ENCODE data around the gene SURF4.

The SURF4 gene

GRCh38 chr9:133375116-133375723 is 640 bp downstream of the SURF4 start:
- peaks cover 5% of the 10 kb centered on the region; the same call in 1 of the 2 replicates for H3F3A ChIP-seq (ENCODE audit: control insufficient read depth, insufficient read depth)
- H4K20me1 ChIP-seq (ENCODE audit: control insufficient read depth, insufficient read depth, low read depth, low read length) = peaks cover 22% of the 10 kb centered on the region
- H3K9me2 ChIP-seq (replicated peaks; ENCODE audit: control insufficient read depth, low read length) = no peaks in the 10 kb centered on the region
- peak overlapping the region; percentile 57 for H3K27ac ChIP-seq (ENCODE audit: low read depth, low read length)
- H3K4me2 ChIP-seq (ENCODE audit: low read length) = peak overlapping the region; percentile 90
- H3K79me2 ChIP-seq (ENCODE audit: control insufficient read depth, low read length) = peaks cover 57% of the 10 kb centered on the region
- H3K36me3 ChIP-seq (ENCODE audit: control insufficient read depth, low read length) = peaks cover 39% of the 10 kb centered on the region
- H3K4me1 ChIP-seq (ENCODE audit: control insufficient read depth, low read length) = peaks cover 56% of the 10 kb centered on the region
- no peaks in the 10 kb centered on the region for H3K9me3 ChIP-seq (ENCODE audit: control insufficient read depth, insufficient read depth, low read length)
- peaks cover 5% of the 10 kb centered on the region; the same call in 1 of the 2 replicates for H3K27me3 ChIP-seq (ENCODE audit: control insufficient read depth, low read length)
- peak overlapping the region; percentile 90 for H3K4me3 ChIP-seq (ENCODE audit: low read length)
- TF ChIP-seq CTCF (IDR thresholded peaks at IDR 0.05; ENCODE audit: low read depth, low read length, poor library complexity, severe bottlenecking) = peak; percentile 68
- no peak for TF ChIP-seq EZH2phosphoT487 (IDR thresholded peaks at IDR 0.05; ENCODE audit: borderline replicate concordance, low read length)

DNA sequence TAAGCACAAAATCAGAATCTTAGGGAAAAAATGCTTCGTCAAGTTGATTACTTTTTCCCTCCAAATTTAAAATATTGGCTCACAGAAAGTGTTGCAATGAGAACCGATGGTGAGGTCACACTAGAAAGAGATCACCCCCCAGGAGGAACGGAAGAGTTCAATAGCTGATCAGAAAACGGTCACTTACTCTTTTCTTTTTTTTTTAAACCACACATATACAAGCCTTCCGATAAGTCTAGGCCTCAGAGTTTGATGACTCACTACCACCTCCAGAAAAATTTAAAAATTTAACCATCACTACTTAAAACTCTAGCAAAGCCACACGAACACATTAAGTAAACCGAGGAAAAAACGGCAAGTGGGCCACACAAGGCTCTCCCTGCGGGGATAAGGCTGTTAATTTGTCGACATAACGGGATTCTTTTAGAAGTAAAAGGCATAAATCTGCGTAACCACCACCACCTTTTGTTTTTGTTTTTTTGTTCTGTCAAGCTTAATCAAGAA is 1.2 kb downstream of the SURF4 start:
- Histone ChIP-seq H3K4me3 (ENCODE audit: low read length) (peak overlapping the region; percentile 90), H3K27ac (ENCODE audit: low read depth, low read length) (peak overlapping the region; percentile 57)

DNA sequence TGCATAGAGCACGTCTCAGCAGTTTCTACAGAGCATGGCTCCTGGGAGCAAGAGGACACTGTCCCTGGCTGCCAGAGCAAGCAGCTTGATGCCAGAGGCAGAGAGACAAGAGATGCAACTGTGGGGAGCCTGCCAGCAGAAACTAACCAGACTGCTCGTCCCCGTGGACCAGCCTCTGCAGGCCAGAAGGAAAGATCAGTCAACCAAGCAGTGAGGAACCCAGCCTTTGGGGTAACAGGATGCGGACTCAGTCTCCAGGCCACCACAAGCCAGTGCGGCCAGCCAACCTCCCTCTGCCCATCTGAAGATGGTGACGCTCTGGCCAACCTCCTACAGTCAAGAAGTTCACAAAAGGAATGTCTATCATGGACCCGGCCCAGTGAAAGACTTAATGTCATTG is 3.7 kb downstream of the SURF4 start:
- H3K4me1 ChIP-seq (ENCODE audit: control insufficient read depth, low read length) = peaks cover 54% of the 10 kb centered on the region
- H3K27me3 ChIP-seq (ENCODE audit: control insufficient read depth, low read length) = no peaks in the 10 kb centered on the region
- H3K27ac ChIP-seq (ENCODE audit: low read depth, low read length) = peak overlapping the region; percentile 71
- peaks cover 5% of the 10 kb centered on the region; the same call in 1 of the 2 replicates for H3F3A ChIP-seq (ENCODE audit: control insufficient read depth, insufficient read depth)
- no peaks in the 10 kb centered on the region for H3K9me3 ChIP-seq (ENCODE audit: control insufficient read depth, insufficient read depth, low read length)
- TF ChIP-seq EZH2phosphoT487 (IDR thresholded peaks at IDR 0.05; ENCODE audit: borderline replicate concordance, low read length) (no peak), CTCF (IDR thresholded peaks at IDR 0.05; ENCODE audit: low read depth, low read length, poor library complexity, severe bottlenecking) (no peak)
- H3K4me2 ChIP-seq (ENCODE audit: low read length) = peak overlapping the region; percentile 76
- no peaks in the 10 kb centered on the region for H3K9me2 ChIP-seq (replicated peaks; ENCODE audit: control insufficient read depth, low read length)
- H3K36me3 ChIP-seq (ENCODE audit: control insufficient read depth, low read length) = peaks cover 70% of the 10 kb centered on the region
- H3K79me2 ChIP-seq (ENCODE audit: control insufficient read depth, low read length) = peaks cover 87% of the 10 kb centered on the region
- peaks cover 38% of the 10 kb centered on the region for H4K20me1 ChIP-seq (ENCODE audit: control insufficient read depth, insufficient read depth, low read depth, low read length)
- peak overlapping the region; percentile 62 for H3K4me3 ChIP-seq (ENCODE audit: low read length)

More for the DNA sequence above, 1.2 kb downstream of the SURF4 start:
- no peaks in the 10 kb centered on the region for H3K9me3 ChIP-seq (ENCODE audit: control insufficient read depth, insufficient read depth, low read length)
- peaks cover 61% of the 10 kb centered on the region for H3K4me1 ChIP-seq (ENCODE audit: control insufficient read depth, low read length)
- no peaks in the 10 kb centered on the region for H3K9me2 ChIP-seq (replicated peaks; ENCODE audit: control insufficient read depth, low read length)
- no peak for TF ChIP-seq EZH2phosphoT487 (IDR thresholded peaks at IDR 0.05; ENCODE audit: borderline replicate concordance, low read length)
- peak overlapping the region; percentile 90 for H3K4me2 ChIP-seq (ENCODE audit: low read length)
- peaks cover 27% of the 10 kb centered on the region for H4K20me1 ChIP-seq (ENCODE audit: control insufficient read depth, insufficient read depth, low read depth, low read length)
- peaks cover 62% of the 10 kb centered on the region for H3K79me2 ChIP-seq (ENCODE audit: control insufficient read depth, low read length)
- H3K36me3 ChIP-seq (ENCODE audit: control insufficient read depth, low read length) = peaks cover 45% of the 10 kb centered on the region
- peaks cover 5% of the 10 kb centered on the region; the same call in 1 of the 2 replicates for H3K27me3 ChIP-seq (ENCODE audit: control insufficient read depth, low read length)
- H3F3A ChIP-seq (ENCODE audit: control insufficient read depth, insufficient read depth) = peaks cover 5% of the 10 kb centered on the region; the same call in 1 of the 2 replicates

DNA sequence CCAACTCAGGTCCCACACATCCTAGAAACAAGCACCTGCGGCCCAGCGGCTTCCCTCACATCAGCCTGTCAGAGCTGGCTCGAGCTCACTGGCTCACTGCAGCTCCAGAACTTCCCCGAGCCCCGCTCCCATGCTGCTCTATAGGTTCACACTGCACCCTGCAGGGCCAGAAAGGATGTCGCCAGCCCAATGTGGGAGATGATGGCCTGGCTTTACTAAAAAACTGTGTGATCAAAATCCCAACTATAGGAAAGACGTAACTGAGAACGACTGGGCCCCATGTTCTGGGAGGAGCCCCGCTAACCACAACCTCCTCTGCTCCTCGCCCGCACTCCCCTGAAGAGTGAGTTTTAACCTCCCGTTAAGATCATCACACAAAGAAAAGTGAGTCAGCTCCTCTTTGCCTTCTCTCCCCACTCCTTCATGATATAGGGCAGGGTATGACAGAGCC is 4.6 kb downstream of the SURF4 start:
- Histone ChIP-seq H4K20me1 (ENCODE audit: control insufficient read depth, insufficient read depth, low read depth, low read length) (peaks cover 38% of the 10 kb centered on the region), H3K4me1 (ENCODE audit: control insufficient read depth, low read length) (peaks cover 49% of the 10 kb centered on the region), H3K4me2 (ENCODE audit: low read length) (peak overlapping the region; percentile 76), H3K36me3 (ENCODE audit: control insufficient read depth, low read length) (peaks cover 78% of the 10 kb centered on the region), H3K9me3 (ENCODE audit: control insufficient read depth, insufficient read depth, low read length) (no peaks in the 10 kb centered on the region), H3K27me3 (ENCODE audit: control insufficient read depth, low read length) (no peaks in the 10 kb centered on the region), H3K4me3 (ENCODE audit: low read length) (peak overlapping the region; percentile 62), H3K9me2 (replicated peaks; ENCODE audit: control insufficient read depth, low read length) (no peaks in the 10 kb centered on the region), H3K27ac (ENCODE audit: low read depth, low read length) (peak overlapping the region; percentile 71), H3F3A (ENCODE audit: control insufficient read depth, insufficient read depth) (peaks cover 5% of the 10 kb centered on the region; the same call in 1 of the 2 replicates), H3K79me2 (ENCODE audit: control insufficient read depth, low read length) (peaks cover 96% of the 10 kb centered on the region)
- peak; percentile 39 for TF ChIP-seq CTCF (IDR thresholded peaks at IDR 0.05; ENCODE audit: low read depth, low read length, poor library complexity, severe bottlenecking)
- TF ChIP-seq EZH2phosphoT487 (IDR thresholded peaks at IDR 0.05; ENCODE audit: borderline replicate concordance, low read length) = no peak
